Vagina (tissue), 2 donors: Measurements from ENCODE around the gene TSPAN12. TPM values are rescaled to one million over a fixed set of nuclear protein-coding genes. Genes with fewer than 3 reads are reported as not detected.

Experiments used
- DNase-seq, 2 donors: peaks; one replicate each; pipeline ENCODE4 v3.0.0-alpha.2; 2017; ENCODE audit errors: extremely low spot score in 2 of 2
- H3K27ac ChIP-seq: fragments of 200-600 bp; sonication (generic); one replicate; pipeline ENCODE4 v1.5.1; 2019
- H3K27me3 ChIP-seq: fragments of 200-600 bp; sonication (generic); one replicate; pipeline ENCODE4 v1.5.1; 2019
- H3K36me3 ChIP-seq, 2 donors: fragments of 200-600 bp; sonication (generic); one replicate each; pipeline ENCODE4 v1.5.1; 2017 to 2019
- H3K4me1 ChIP-seq: fragments of 200-600 bp; sonication (generic); one replicate; pipeline ENCODE4 v1.5.1; 2019
- H3K4me3 ChIP-seq, 2 donors: fragments of 200-600 bp; sonication (generic); 1 replicate in 1 of 2; 2 replicates in 1 of 2; pipeline ENCODE4 v1.5.1; 2016 to 2019
- H3K9me3 ChIP-seq: fragments of 200-600 bp; sonication (generic); one replicate; pipeline ENCODE4 v1.5.1; 2019
- POLR2A ChIP-seq, 2 donors: fragments of 450-650 bp; IDR thresholded peaks; one replicate each; pipeline ENCODE4 v1.6.1; 2017; ENCODE audit warnings: antibody characterized with exemption in 2 of 2, mild to moderate bottlenecking in 2 of 2, moderate library complexity in 2 of 2
- POLR2AphosphoS5 ChIP-seq, 2 donors: sonication (generic); formaldehyde crosslinking; IDR thresholded peaks; one replicate each; pipeline ENCODE4 v1.9.0; 2017; ENCODE audit warnings: antibody characterized with exemption in 2 of 2, mild to moderate bottlenecking in 2 of 2, low read depth in 1 of 2; ENCODE audit not compliant: insufficient read depth in 1 of 2
- intact Hi-C: fragments of 100-400 bp; cut with DNase I; formaldehyde crosslinking; loops from one replicate; pipeline ENCODE4 v1.15.1; 2023
- total RNA-seq: library from RNA; depleted of rRNA; stranded (reverse); fragments of >200 nt; gene quantifications from one replicate; pipeline ENCODE4 v1.2.3, GENCODE V29; 2016
- TF ChIP-seq, protein P1 (sequence below), 3 experiments: fragments of 450-650 bp in 2 of 3; fragments of 200-600 bp in 1 of 3; sonication (generic) in 1 of 3; IDR thresholded peaks; one replicate each; pipeline ENCODE4 v1.5.1; 2017 to 2019; ENCODE audit warnings: antibody characterized with exemption in 3 of 3, mild to moderate bottlenecking in 2 of 3, moderate library complexity in 2 of 3

TSPAN12 gene
- total RNA-seq, 1 donor from 2014 or later, result 9.6 TPM

GRCh38 chr7:120806669-120807068 is 51.3 kb downstream of the TSPAN12 start:
- intact Hi-C loops, result loop anchor here (10.0 kb wide), 1 partner anchor 138 kb away; no protein-coding TSS in a partner anchor
- Histone ChIP-seq H3K27ac (no peak overlapping the region), H3K9me3 (no peaks in the 10 kb centered on the region), H3K4me1 (no peaks in the 10 kb centered on the region), H3K27me3 (no peaks in the 10 kb centered on the region), H3K4me3 (no peak overlapping the region), H3K36me3 (no peaks in the 10 kb centered on the region)
- TF ChIP-seq POLR2A (IDR thresholded peaks at IDR 0.05) (no peak), POLR2AphosphoS5 (IDR thresholded peaks at IDR 0.05; ENCODE audit: insufficient read depth in 1 of 2, low read depth in 1 of 2) (no peak)
- TF ChIP-seq, protein P1, sequence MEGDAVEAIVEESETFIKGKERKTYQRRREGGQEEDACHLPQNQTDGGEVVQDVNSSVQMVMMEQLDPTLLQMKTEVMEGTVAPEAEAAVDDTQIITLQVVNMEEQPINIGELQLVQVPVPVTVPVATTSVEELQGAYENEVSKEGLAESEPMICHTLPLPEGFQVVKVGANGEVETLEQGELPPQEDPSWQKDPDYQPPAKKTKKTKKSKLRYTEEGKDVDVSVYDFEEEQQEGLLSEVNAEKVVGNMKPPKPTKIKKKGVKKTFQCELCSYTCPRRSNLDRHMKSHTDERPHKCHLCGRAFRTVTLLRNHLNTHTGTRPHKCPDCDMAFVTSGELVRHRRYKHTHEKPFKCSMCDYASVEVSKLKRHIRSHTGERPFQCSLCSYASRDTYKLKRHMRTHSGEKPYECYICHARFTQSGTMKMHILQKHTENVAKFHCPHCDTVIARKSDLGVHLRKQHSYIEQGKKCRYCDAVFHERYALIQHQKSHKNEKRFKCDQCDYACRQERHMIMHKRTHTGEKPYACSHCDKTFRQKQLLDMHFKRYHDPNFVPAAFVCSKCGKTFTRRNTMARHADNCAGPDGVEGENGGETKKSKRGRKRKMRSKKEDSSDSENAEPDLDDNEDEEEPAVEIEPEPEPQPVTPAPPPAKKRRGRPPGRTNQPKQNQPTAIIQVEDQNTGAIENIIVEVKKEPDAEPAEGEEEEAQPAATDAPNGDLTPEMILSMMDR (IDR thresholded peaks at IDR 0.05), result no peak
- no peak for DNase-seq

GRCh38 chr7:120805636-120806388 is 52.1 kb downstream of the TSPAN12 start:
- Histone ChIP-seq H3K27me3 (no peaks in the 10 kb centered on the region), H3K4me1 (no peaks in the 10 kb centered on the region), H3K36me3 (no peaks in the 10 kb centered on the region), H3K27ac (no peak overlapping the region), H3K4me3 (no peak overlapping the region), H3K9me3 (no peaks in the 10 kb centered on the region)
- TF ChIP-seq POLR2AphosphoS5 (IDR thresholded peaks at IDR 0.05; ENCODE audit: insufficient read depth in 1 of 2, low read depth in 1 of 2), result no peak
- TF ChIP-seq, protein P1 (IDR thresholded peaks at IDR 0.05), result peak; percentile 50 to 73 (median 63)
- DNase-seq, result no peak
- intact Hi-C loops, result loop anchor here (10.0 kb wide), 1 partner anchor 139 kb away; no protein-coding TSS in a partner anchor

DNA sequence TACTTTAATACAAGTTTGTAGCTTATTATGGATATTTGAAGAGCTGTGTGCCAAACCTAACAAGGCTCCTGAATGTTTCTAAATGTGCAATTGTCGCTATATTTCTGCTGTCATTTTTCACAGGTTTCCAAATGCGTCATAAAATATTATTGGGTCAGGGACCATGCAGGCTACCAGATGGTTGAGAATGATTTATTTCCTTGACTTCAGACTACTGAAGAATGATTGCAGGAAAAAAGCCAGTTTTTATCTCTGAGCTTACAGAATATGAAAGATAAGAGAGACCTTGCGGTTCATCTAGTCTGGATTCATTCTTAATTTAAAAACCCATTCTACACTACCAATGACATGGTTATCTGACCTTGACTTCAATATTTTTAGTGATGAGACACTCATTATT is 55.2 kb downstream of the TSPAN12 start:
- Histone ChIP-seq H3K36me3 (no peaks in the 10 kb centered on the region), H3K9me3 (no peaks in the 10 kb centered on the region), H3K4me3 (no peak overlapping the region), H3K27me3 (no peaks in the 10 kb centered on the region), H3K4me1 (no peaks in the 10 kb centered on the region), H3K27ac (no peak overlapping the region)
- TF ChIP-seq, protein P1 (IDR thresholded peaks at IDR 0.05), result no peak
- no peak for TF ChIP-seq POLR2AphosphoS5 (IDR thresholded peaks at IDR 0.05; ENCODE audit: insufficient read depth in 1 of 2, low read depth in 1 of 2)
- TF ChIP-seq POLR2A (IDR thresholded peaks at IDR 0.05), result no peak
- intact Hi-C loops, result loop anchor here (10.0 kb wide), 1 partner anchor 142 kb away; no protein-coding TSS in a partner anchor
- DNase-seq, result no peak

DNA sequence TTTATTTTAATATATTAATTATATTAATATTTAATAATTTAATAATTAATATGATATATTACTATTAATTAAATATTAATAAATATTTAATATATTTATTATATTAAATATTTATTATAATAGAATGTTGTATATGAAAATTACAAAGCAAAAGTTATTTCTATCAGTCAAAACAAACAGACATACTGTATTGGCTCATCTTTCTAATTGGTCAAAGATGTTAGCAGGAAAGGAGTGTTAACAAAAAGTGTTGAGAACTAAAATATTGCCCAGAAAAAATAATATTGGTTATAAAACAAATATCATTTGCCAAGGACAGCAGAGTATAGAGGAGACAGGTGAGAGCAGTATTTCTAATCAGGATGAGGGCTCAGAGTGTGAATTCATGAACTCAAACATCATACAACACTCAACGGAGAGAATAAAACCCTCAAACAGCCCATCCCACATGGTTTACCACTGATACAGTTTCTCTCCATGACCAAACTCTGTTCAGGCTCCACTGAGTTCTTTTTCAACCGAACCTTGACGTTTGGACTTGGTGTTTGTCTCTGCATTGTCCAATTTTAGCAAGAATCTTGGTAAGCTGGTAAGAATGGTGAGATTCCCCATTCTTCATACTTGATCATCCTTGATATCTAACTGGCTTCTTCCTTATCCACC is 58.0 kb downstream of the TSPAN12 start:
- Histone ChIP-seq H3K27ac (no peak overlapping the region), H3K36me3 (no peaks in the 10 kb centered on the region), H3K27me3 (no peaks in the 10 kb centered on the region), H3K4me3 (no peak overlapping the region), H3K9me3 (no peaks in the 10 kb centered on the region), H3K4me1 (no peaks in the 10 kb centered on the region)
- TF ChIP-seq, protein P1 (IDR thresholded peaks at IDR 0.05), result no peak
- no peak for TF ChIP-seq POLR2AphosphoS5 (IDR thresholded peaks at IDR 0.05; ENCODE audit: insufficient read depth in 1 of 2, low read depth in 1 of 2)
- no peak for TF ChIP-seq POLR2A (IDR thresholded peaks at IDR 0.05)
- DNase-seq, result no peak
- intact Hi-C loops, result loop anchor here (10.0 kb wide), 2 partner anchors 145 to 315 kb away; no protein-coding TSS in a partner anchor
